Stimulated activated CD4-positive, alpha-beta T cell treated with anti-CD3 and anti-CD28 coated beads, TNF-alpha, amount 100 ng/mL, for 48 hours (primary cell): Measurements from ENCODE around the gene LRCOL1.

Experiments
- DNase-seq, 3 donors: peaks; one replicate each; pipeline ENCODE4 v3.0.0-alpha.2; 2020; ENCODE audit warnings: low read depth in 3 of 3

The LRCOL1 gene

DNA sequence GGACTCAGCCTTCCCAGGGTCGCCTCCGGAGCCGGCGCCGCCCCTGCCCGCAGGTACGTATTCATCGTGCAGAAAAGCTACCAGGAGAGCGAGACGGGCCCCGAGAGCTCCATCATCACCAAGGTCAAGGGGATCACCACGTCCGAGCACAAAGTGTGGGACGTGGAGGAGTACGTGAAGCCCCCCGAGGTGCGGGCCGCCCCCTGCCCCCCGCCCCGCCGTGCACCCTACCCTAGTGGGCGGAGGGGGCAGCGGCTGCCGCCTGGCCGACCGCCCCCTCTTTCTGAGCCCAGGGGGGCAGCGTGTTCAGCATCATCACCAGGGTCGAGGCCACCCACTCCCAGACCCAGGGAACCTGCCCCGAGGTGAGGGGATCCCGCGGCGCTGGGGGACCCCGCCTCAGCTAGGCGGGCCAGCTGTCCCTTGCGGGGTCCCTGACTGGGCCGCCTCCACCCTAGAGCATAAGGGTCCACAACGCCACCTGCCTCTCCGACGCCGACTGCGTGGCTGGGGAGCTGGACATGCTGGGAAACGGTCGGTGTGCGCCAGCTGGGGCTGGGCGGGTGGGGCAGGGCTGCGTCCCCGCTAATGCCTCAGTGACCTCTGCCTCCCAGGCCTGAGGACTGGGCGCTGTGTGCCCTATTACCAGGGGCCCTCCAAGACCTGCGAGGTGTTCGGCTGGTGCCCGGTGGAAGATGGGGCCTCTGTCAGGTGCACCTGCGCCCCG lies 9.2 kb upstream of the LRCOL1 start:
- DNase-seq, result no peak

- DNase-seq, result no peak
Observed at GRCh38 chr12:132619071-132619385, 8.6 kb upstream of the LRCOL1 start.

DNA sequence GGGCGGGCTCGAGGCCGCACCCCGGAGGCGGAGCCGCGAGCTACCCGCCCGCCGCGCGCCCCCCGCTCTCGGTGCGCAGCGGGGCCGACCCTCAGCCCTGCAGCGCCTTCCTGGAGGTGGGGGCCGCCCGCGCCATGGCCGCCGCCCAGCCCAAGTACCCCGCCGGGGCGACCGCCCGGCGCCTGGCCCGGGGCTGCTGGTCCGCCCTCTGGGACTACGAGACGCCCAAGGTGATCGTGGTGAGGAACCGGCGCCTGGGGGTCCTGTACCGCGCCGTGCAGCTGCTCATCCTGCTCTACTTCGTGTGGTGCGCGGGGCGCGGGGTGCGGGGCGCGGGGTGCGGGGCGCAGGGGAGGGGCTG lies 8.3 kb upstream of the LRCOL1 start, which contains the start of gene P2RX2:
Gene P2RX2 (plus strand): TSS at position 94 of the 361 bp plus-strand sequence. CDS start 41 bp downstream, at position 135.
- no peak for DNase-seq

DNA sequence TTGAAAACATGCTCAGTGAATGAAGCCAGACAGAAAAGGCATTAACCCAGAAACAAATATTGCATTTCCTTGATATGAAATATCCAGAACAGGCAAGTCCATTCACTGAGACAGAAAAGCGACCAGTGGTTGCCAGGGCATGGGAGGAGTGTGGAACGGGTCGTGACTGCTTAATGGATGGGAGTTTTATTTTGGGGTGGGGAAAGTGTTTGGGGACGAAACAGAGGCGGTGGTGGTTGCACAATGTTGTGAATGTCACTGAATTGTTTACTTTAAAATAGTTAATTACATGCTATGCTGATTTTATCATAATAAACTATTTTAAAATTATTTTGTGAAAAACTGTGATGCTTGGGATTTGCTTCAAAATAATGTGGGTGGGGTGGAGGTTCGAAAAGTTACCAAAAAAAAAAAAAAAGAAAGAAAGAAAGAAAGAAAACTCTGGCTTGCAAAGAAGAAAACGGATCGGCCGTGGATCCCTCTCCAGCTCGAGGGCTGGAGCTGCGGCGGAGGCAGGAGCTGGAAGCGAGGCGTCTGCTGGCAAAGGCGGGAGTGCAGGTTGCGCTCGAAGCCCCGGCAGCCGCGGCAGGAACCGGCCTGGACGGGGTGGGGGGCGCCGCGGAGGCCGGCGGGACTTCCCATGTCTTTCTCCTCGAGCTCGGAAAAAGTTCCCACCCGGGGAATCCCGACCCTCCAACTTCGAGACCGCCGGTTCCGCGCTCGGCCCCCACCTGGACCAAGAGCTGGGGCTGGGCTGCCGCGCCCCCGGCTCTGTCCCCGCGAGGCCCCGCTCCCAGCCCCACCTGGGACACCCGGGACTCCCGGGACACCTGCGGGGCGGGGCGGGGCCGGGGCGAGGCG lies 7.7 kb upstream of the LRCOL1 start:
- DNase-seq, result no peak

DNA sequence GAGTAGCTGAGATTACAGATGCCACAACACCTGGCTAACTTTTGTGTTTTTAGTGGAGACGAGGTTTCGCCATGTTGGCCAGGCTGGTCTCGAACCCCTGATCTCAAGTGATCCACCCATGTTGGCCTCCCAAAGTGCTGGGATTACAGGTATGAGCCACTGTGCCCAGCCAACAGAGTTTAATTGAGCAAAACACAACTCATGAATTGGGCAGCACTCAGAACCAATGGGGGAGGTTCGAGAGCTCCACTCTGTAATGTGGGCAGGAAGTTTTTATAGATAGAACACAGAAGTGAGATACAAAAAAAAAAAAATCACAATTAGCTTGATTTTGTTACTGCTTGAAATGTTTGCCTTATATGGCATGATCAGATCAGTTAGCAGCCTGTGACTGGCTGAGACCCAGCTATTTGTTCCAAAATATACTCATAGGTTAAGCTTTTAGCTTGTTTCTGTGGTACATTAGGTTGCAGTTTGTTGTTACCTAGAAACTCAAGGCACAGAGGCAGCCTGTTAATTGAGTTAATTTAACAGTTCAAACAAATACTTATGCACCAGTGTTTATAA lies 6.8 kb upstream of the LRCOL1 start:
- DNase-seq, result no peak

DNA sequence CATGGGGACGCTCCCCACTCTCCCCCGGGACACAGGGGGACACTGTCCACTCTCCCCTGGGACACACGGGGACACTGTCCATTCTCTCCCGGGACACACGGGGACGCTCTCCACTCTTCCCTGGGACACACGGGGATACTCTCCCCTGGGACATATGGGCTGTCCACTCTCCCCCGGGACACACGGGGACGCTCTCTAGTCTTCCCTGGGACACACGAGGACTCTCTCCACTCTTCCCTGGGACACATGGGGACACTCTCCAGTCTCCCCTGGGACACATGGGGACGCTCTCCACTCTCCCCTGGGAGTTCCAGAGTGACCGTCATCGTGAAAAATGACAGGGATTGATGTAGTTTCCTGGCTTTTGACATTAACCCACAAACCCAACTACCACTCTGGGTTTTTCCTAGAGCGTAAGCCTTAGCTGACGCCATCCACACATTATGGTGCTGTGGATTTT lies 5.2 kb upstream of the LRCOL1 start:
- DNase-seq, result no peak

DNA sequence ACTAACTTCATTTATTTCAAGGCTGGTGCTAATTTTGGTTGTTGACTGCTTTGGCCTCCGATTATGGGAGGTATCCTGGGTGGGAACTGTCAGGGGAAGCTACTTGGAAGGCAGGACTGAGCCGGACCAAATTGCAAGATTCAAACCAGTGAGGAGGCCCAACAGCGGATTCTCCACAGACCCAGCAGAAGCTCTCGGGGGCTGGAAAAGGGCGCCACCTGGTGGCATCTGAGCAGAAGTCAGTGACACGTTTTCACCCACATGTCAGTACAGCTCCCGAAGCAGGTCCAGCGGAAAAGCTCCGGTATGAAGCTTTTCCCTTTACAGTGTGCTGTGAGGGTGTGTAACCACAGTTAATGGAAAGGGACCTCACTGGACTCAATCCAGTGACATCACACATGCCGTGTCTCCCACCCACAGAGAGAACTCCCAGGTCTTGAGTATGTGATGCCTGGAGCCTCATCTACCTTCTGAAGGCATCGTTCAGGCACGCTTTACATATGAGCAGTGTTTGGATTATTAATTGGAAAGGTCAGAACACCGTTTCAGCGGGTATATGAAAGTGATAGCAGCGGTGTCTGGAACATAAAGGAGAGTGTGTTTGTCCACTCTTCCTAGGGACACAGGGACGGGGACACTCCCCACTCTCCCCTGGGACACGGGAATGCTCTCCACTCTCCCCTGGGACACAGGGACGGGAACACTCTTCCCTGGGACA lies 4.6 kb upstream of the LRCOL1 start:
- DNase-seq, result peak; percentile 61 to 73 (median 70)

GRCh38 chr12:132614029-132614428 lies 3.6 kb upstream of the LRCOL1 start:
- DNase-seq, result no peak

GRCh38 chr12:132611620-132612019 lies 1.2 kb upstream of the LRCOL1 start:
- DNase-seq, result no peak

GRCh38 chr12:132610866-132611602 lies 652 bp upstream of the LRCOL1 start:
- no peak for DNase-seq

DNA sequence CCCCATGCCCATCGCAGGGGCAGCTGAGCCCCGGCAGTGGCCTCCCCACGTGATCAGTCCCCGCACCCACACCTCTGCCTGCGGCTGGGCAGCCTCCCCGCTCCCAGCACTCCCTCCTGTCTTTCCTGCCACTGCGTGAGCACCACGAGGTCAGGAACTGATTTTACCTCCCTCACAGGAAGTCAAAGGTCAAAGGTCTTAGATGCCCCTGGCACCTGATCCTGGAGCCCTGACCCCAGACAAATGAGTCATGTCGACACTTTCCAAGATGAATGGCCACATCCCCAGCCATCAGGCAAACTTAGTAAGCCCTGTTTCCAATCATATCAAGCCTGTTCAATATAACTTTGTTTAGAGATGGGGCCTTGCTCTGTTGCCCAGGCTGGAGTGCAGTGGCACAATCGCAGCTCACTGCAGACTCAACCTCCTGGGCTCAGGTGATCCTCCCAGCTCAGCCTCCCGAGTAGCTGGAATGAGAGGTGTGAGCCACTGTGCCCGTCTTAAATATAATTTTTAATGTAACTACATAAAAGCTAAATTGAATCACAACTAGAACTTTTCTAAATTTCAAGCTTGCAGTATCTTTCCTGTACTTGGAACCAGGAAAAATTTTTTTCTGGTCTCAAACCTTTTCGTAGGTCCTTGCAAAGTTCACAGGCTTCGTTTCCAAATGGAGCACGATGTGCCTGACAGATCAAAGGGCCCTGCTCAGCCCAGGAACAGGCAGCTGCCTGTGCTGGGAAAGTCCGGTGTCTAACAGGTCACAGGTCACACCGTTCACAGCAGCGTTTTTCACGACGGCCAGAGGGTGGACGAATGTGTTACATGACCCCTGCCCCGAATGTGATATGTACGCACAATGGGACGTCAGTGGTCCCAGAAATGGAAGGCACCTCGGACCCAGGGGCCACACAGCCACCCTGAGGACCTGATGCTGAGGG lies 1.9 kb downstream of the LRCOL1 start:
- DNase-seq, result no peak

- DNase-seq, result no peak
Observed at GRCh38 chr12:132606927-132607326, 3.5 kb downstream of the LRCOL1 start.

DNA sequence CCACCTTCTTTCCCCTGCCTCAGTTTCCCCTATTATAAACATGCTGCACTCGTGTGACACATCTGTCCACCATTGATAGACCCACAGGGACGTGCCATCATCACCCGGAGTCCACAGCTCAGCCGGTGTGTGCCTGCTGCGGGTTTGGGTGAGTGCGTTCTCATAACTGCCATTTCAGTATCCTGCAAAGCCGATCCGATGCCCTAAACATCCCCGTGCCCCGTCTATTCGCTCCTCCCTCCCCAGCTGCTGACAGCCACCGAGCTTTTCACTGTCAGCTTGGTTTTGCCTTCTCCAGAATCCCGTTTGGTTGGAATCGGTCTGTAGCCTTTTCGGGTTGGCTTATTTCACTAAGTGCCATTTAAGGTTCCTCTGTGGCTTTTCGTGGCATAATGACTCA lies 3.9 kb downstream of the LRCOL1 start:
- no peak for DNase-seq

GRCh38 chr12:132605892-132606291 lies 4.5 kb downstream of the LRCOL1 start:
- no peak for DNase-seq

- DNase-seq, result no peak
Observed at GRCh38 chr12:132604668-132605441, 5.5 kb downstream of the LRCOL1 start.

GRCh38 chr12:132604151-132604618 lies 6.2 kb downstream of the LRCOL1 start:
- DNase-seq, result no peak

DNA sequence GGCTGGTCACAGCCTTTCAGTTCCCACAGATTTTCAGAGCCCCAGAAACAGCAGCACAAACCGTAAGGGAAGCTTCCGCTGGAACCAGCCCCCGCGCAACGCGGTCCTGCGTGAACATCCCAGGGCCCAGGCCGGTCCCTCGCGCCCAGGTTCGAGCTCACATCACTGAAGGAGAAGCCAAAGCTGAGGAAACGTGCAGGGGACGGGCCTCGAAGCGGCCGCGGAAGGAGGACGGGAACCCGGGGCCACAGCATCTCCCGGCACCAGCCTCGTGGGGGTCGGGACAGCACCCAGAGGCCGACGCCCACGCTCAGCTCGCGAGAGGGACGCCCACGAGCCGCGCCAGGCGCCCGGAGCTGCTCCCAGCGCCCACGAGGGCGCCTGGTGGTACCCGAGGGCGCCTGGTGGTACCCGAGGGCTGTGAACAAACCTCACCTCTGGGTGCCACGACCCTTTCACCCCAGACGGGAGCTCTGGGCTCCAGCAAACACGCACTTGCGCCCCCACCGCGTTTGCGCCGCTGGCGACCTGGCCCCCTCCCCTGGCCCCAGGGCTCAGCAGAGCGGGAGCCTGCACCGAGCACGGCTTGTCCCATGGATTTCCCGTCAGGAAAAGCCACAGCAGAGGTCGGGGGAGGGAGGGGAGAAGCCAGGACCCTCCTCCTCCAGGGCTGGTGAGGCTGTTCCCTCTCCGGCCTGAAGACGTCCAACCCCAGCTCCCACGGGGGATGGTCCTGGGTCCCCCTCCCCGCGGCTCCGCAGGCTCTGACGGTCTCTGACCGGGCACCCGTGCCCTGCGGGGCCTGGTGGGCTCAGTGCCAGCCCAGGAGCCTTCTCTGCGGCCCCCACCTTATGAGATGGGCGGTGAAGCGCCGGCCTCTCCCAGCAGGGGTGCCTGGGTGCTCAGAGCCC lies 6.9 kb downstream of the LRCOL1 start:
- DNase-seq, result no peak

GRCh38 chr12:132602572-132603239 lies 7.7 kb downstream of the LRCOL1 start:
- no peak for DNase-seq
